ENCODE data around the gene RRP1B. TPM values are rescaled to one million over a fixed set of nuclear protein-coding genes. Genes with fewer than 3 reads are reported as not detected.

Gene RRP1B
- total and polyA plus RNA-seq, 2 donors (not counting 1 experiment from before 2014, with no cell fraction given) = 6.0 to 22.4 TPM

GRCh38 chr21:43719748-43720538, 60.6 kb downstream of the RRP1B start:
- TF ChIP-seq EZH2 (IDR thresholded peaks at IDR 0.05; ENCODE audit: borderline replicate concordance, insufficient read depth, low read depth, low read length, poor library complexity, severe bottlenecking) (no peak), CTCF (IDR thresholded peaks at IDR 0.05) (no peak)
- Mint-ChIP-seq H3K27ac (peak overlapping the region; percentile 76), H3K4me3 (peak overlapping the region; percentile 86), H3K9me3 (ENCODE audit: insufficient read depth) (no peaks in the 10 kb centered on the region), H3K4me1 (peaks cover 57% of the 10 kb centered on the region), H3K27me3 (no peaks in the 10 kb centered on the region)
- ATAC-seq (ENCODE audit: low read depth) (peak; percentile 2), DNase-seq (no peak)
- peak overlapping the region; percentile 90 for H3K9ac ChIP-seq (ENCODE audit: low read length)
- intact Hi-C loops (cut with micrococcal nuclease) = loop anchor here (1.0 kb wide), 3 partner anchors 8 to 69 kb away; partner anchors contain the start of gene RRP1
- H3K4me3 ChIP-seq (ENCODE audit: control extremely low read depth in 1 of 5, extremely low read depth in 1 of 5, insufficient read depth in 1 of 5, low read depth in 2 of 5, low read length in 4 of 5) = peak overlapping the region; percentile 13 to 88 (median 75)
- 20% methylated on average over 45 of the region's 49 CpGs for whole genome bisulfite sequencing (ENCODE audit: insufficient coverage)
- peaks cover 54% of the 10 kb centered on the region for H4K20me1 ChIP-seq (ENCODE audit: control insufficient read depth, insufficient read depth, low read length, poor library complexity, severe bottlenecking)
- peak overlapping the region; percentile 92 for H3K4me2 ChIP-seq (replicated peaks; ENCODE audit: low read depth, low read length, poor library complexity, severe bottlenecking)
- peaks cover 0 to 2% (median 0%) of the 10 kb centered on the region in 3 donors for H3K9me3 ChIP-seq (ENCODE audit: control extremely low read depth in 1 of 3, control insufficient read depth in 2 of 3, insufficient read depth in 1 of 3, low read length in 2 of 3)
- CTCF ChIA-PET = interaction anchor here (1.3 kb wide), 1 partner anchor 9 kb away, joined by 5 read pairs; no protein-coding TSS in a partner anchor
- H3K79me2 ChIP-seq (ENCODE audit: control insufficient read depth, insufficient read depth, low read length) = peaks cover 54% of the 10 kb centered on the region
- peaks cover 0 to 10% of the 10 kb centered on the region in 2 experiments for H3K36me3 ChIP-seq (replicated peaks in 1 of 2; ENCODE audit: control extremely low read depth in 1 of 2, control insufficient read depth in 1 of 2, extremely low read depth in 1 of 2, insufficient read depth in 2 of 2, low read length in 1 of 2)
- H3K27ac ChIP-seq (ENCODE audit: low read length in 2 of 2) = peak overlapping the region; percentile 55 to 87
- peak overlapping the region; percentile 57 for H2AFZ ChIP-seq (ENCODE audit: insufficient read depth, low read depth, low read length, poor library complexity, severe bottlenecking)
- H3K27me3 ChIP-seq (replicated peaks in 1 of 4; ENCODE audit: control extremely low read depth in 1 of 4, control insufficient read depth in 3 of 4, insufficient read depth in 4 of 4, low read length in 3 of 4) = peaks cover 0 to 23% (median 4%) of the 10 kb centered on the region in 4 experiments
- POLR2A ChIA-PET = interaction anchor here (1.0 to 1.2 kb wide), 3 partner anchors 9 to 70 kb away, joined by 3 to 5 read pairs (median 5); partner anchors contain the start of genes HSF2BP and RRP1B
- peaks cover 44 to 64% of the 10 kb centered on the region in 2 donors for H3K4me1 ChIP-seq (ENCODE audit: control insufficient read depth in 2 of 2, insufficient read depth in 2 of 2, low read length in 2 of 2)

All from B cell (primary cell).